ENCODE measurements around the gene MLPH. TPM values are rescaled to one million over a fixed set of nuclear protein-coding genes. Genes with fewer than 3 reads are reported as not detected.

The MLPH gene
- total and polyA plus RNA-seq, 2 of the 13 experiments (the other 11 are each of a cell fraction or from before 2014, with no cell fraction given): 0.12 TPM; not detected in 1

DNA sequence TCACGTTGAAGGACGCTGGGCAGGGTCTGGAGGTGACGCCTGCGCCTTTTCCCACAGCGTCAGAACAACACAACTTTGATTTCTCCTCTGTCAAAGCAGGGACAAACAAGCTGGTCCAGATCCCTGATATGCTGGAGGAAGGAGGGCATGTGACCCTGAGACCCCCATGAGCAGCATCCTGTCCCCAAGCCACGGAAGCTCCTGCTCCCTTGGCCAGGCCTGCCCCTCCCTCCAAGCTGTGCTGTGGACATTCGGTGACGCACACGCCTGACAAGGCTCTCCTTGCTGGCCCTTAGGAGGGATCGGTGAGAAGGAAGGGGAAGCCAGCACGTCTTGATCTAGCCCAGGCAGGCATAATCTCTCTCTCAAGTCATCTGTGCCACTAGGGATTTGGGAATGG lies 11.3 kb downstream of the MLPH start:
- no peak for TF ChIP-seq NR2C2 (CRISPR knock-in tag; IDR thresholded peaks at IDR 0.05; ENCODE audit: borderline replicate concordance)
- TF ChIP-seq ZNF331 (CRISPR knock-in tag; IDR thresholded peaks at IDR 0.05): no peak
- TF ChIP-seq, protein P1, sequence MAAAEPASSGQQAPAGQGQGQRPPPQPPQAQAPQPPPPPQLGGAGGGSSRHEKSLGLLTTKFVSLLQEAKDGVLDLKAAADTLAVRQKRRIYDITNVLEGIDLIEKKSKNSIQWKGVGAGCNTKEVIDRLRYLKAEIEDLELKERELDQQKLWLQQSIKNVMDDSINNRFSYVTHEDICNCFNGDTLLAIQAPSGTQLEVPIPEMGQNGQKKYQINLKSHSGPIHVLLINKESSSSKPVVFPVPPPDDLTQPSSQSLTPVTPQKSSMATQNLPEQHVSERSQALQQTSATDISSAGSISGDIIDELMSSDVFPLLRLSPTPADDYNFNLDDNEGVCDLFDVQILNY (CRISPR knock-in tag; conservative IDR thresholded peaks at IDR 0.05): no peak
- no peak for TF ChIP-seq SP5 (CRISPR knock-in tag; IDR thresholded peaks at IDR 0.05; ENCODE audit: borderline replicate concordance, low read depth)
- TF ChIP-seq STAT5B (CRISPR knock-in tag; IDR thresholded peaks at IDR 0.05): no peak
- TF ChIP-seq SALL2 (CRISPR knock-in tag; IDR thresholded peaks at IDR 0.05): no peak
- TF ChIP-seq, protein P2, sequence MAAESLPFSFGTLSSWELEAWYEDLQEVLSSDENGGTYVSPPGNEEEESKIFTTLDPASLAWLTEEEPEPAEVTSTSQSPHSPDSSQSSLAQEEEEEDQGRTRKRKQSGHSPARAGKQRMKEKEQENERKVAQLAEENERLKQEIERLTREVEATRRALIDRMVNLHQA (CRISPR knock-in tag; IDR thresholded peaks at IDR 0.05): no peak
- TF ChIP-seq MAFG (CRISPR knock-in tag; IDR thresholded peaks at IDR 0.05): no peak
- TF ChIP-seq MLLT10 (CRISPR knock-in tag; IDR thresholded peaks at IDR 0.05): no peak
- no peak for TF ChIP-seq ZBTB38 (CRISPR knock-in tag; IDR thresholded peaks at IDR 0.05)
- TF ChIP-seq ZNF510 (CRISPR knock-in tag; IDR thresholded peaks at IDR 0.05; ENCODE audit: low read depth): no peak
- TF ChIP-seq ZNF878 (CRISPR knock-in tag; IDR thresholded peaks at IDR 0.05): no peak
- no peak for TF ChIP-seq ZNF44 (CRISPR knock-in tag; IDR thresholded peaks at IDR 0.05)
- TF ChIP-seq NCOR1 (IDR thresholded peaks at IDR 0.05; ENCODE audit: borderline replicate concordance, low read length): no peak
- no peak for TF ChIP-seq ZNF138 (CRISPR knock-in tag; IDR thresholded peaks at IDR 0.05; ENCODE audit: low read depth)
- no peak for TF ChIP-seq SP140L (CRISPR knock-in tag; IDR thresholded peaks at IDR 0.05; ENCODE audit: borderline replicate concordance)
- TF ChIP-seq ZNF205 (CRISPR knock-in tag; IDR thresholded peaks at IDR 0.05): no peak
- TF ChIP-seq RCOR2 (CRISPR knock-in tag; IDR thresholded peaks at IDR 0.05): no peak
- TF ChIP-seq, protein P3, sequence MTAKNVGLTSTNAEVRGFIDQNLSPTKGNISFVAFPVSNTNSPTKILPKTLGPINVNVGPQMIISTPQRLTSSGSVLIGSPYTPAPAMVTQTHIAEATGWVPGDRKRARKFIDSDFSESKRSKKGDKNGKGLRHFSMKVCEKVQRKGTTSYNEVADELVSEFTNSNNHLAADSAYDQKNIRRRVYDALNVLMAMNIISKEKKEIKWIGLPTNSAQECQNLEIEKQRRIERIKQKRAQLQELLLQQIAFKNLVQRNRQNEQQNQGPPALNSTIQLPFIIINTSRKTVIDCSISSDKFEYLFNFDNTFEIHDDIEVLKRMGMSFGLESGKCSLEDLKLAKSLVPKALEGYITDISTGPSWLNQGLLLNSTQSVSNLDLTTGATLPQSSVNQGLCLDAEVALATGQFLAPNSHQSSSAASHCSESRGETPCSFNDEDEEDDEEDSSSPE (CRISPR knock-in tag; IDR thresholded peaks at IDR 0.05): no peak
- no peak for TF ChIP-seq ARNTL (CRISPR knock-in tag; IDR thresholded peaks at IDR 0.05)
- H3K27me3 ChIP-seq (ENCODE audit: control insufficient read depth in 1 of 2, insufficient read depth in 2 of 2, low read length in 2 of 2): peaks cover 2 to 51% of the 10 kb centered on the region in 2 experiments; a peak in 4 of 5 replicates
- no peak overlapping the region for H3K4me2 ChIP-seq (ENCODE audit: low read depth, low read length)
- H3K9ac ChIP-seq (ENCODE audit: insufficient read depth, low read depth, low read length): no peak overlapping the region
- no peak overlapping the region for H3K27ac ChIP-seq (ENCODE audit: extremely low read length, insufficient read depth, low read length)
- no peak overlapping the region for H2AFZ ChIP-seq (ENCODE audit: low read length)
- intact Hi-C loops (cut with micrococcal nuclease; ENCODE audit: unreplicated experiment): no loop called here
- H4K20me1 ChIP-seq (ENCODE audit: insufficient read depth, low read length): no peaks in the 10 kb centered on the region
- H3K4me1 ChIP-seq (ENCODE audit: insufficient read depth, low read length): peaks cover 17% of the 10 kb centered on the region
- ATAC-seq (no peak), DNase-seq (ENCODE audit: low spot score) (no peak), FAIRE-seq (no peak)
- H3K79me2 ChIP-seq (ENCODE audit: insufficient read depth, low read length): no peaks in the 10 kb centered on the region
- ChIA-PET CTCF (ENCODE audit: low intra/inter-chr PET ratio, low total read pairs) (no interaction called here), POLR2A (no interaction called here)
- BruUV-seq (replicated peaks): no TSS peak
- 54% methylated on average over 11 of the region's 11 CpGs for WGBS (ENCODE audit: low lambda C conversion rate)
- no peak overlapping the region for H3K4me3 ChIP-seq (replicated peaks in 1 of 3; ENCODE audit: insufficient read depth in 1 of 3, low read depth in 2 of 3, low read length in 3 of 3)
- in situ Hi-C loops (cut with HindIII; ENCODE audit: extremely low pct_ligation_motif_present, low pct_unique_long_range_greater_than_20kb): no loop called here
- no peaks in the 10 kb centered on the region for H3K36me3 ChIP-seq (replicated peaks in 1 of 2; ENCODE audit: control insufficient read depth in 1 of 2, insufficient read depth in 2 of 2, low read length in 2 of 2)
- H3K9me3 ChIP-seq (ENCODE audit: low read length): no peaks in the 10 kb centered on the region
